Liver (tissue), 9 donors: ENCODE measurements around the gene DOCK2. TPM values are rescaled to one million over a fixed set of nuclear protein-coding genes. Genes with fewer than 3 reads are reported as not detected.

Source experiments
- DNase-seq: peaks from one replicate; pipeline ENCODE4 v3.0.0-alpha.2; 2017; ENCODE audit warnings: low spot score
- H3K27ac ChIP-seq, 2 donors: one replicate each; pipeline ENCODE4 v1.7.0; 2013; ENCODE audit warnings: inconsistent platforms in 2 of 2, low read length in 2 of 2, control low read depth in 1 of 2, low read depth in 1 of 2, mild to moderate bottlenecking in 1 of 2
- H3K27me3 ChIP-seq, 4 donors: one replicate each; pipeline versions ENCODE4 v1.6.1 to v1.7.0; 2013; ENCODE audit warnings: low read length in 3 of 4, inconsistent platforms in 1 of 4, mild to moderate bottlenecking in 1 of 4, moderate library complexity in 1 of 4; ENCODE audit not compliant: control insufficient read depth in 4 of 4, insufficient read depth in 4 of 4
- H3K36me3 ChIP-seq, 4 donors: one replicate each; pipeline versions ENCODE4 v1.6.1 to v1.7.0; 2013; ENCODE audit warnings: low read length in 3 of 4, mild to moderate bottlenecking in 3 of 4, low read depth in 1 of 4, moderate library complexity in 1 of 4; ENCODE audit not compliant: control insufficient read depth in 4 of 4, insufficient read depth in 3 of 4
- H3K4me1 ChIP-seq, 4 donors: one replicate each; pipeline versions ENCODE4 v1.6.1 to v1.7.0; 2013; ENCODE audit warnings: low read length in 3 of 4, mild to moderate bottlenecking in 3 of 4, moderate library complexity in 1 of 4; ENCODE audit not compliant: control insufficient read depth in 4 of 4, insufficient read depth in 4 of 4
- H3K4me3 ChIP-seq, 3 donors: one replicate each; pipeline versions ENCODE4 v1.6.1 to v1.7.0; 2013; ENCODE audit warnings: low read length in 3 of 3, control low read depth in 1 of 3, low read depth in 1 of 3, mild to moderate bottlenecking in 1 of 3
- H3K9ac ChIP-seq, 2 donors: one replicate each; pipeline ENCODE4 v1.7.0; 2013; ENCODE audit warnings: low read length in 2 of 2, mild to moderate bottlenecking in 2 of 2, moderate library complexity in 2 of 2, control low read depth in 1 of 2, low read depth in 1 of 2
- H3K9me3 ChIP-seq, 4 donors: one replicate each; pipeline versions ENCODE4 v1.6.1 to v1.7.0; 2013; ENCODE audit warnings: low read length in 3 of 4; ENCODE audit not compliant: control insufficient read depth in 4 of 4
- EGR1 ChIP-seq, 2 donors: IDR thresholded peaks; 2 replicates each; pipeline ENCODE4 v1.6.1; 2016 to 2018; ENCODE audit warnings: antibody characterized with exemption in 2 of 2, low read depth in 2 of 2
- FOXA1 ChIP-seq: IDR thresholded peaks from 2 replicates; pipeline ENCODE4 v1.6.1; 2016; ENCODE audit warnings: antibody characterized with exemption
- FOXA2 ChIP-seq: IDR thresholded peaks from 2 replicates; pipeline ENCODE4 v1.6.1; 2016; ENCODE audit warnings: antibody characterized with exemption
- GABPA ChIP-seq, 2 donors: IDR thresholded peaks in 1 of 2; conservative IDR thresholded peaks in 1 of 2; 2 replicates each; pipeline ENCODE4 v1.6.1; 2016; ENCODE audit warnings: antibody characterized with exemption in 2 of 2, mild to moderate bottlenecking in 1 of 2, moderate library complexity in 1 of 2
- HNF4A ChIP-seq, 2 donors: conservative IDR thresholded peaks; 2 replicates each; pipeline ENCODE4 v1.6.1; 2016; ENCODE audit warnings: antibody characterized with exemption in 2 of 2, mild to moderate bottlenecking in 2 of 2
- HNF4G ChIP-seq: IDR thresholded peaks from 2 replicates; pipeline ENCODE4 v1.6.1; 2016; ENCODE audit warnings: antibody characterized with exemption
- JUND ChIP-seq, 2 donors: IDR thresholded peaks; 2 replicates each; pipeline ENCODE4 v1.6.1; 2016; ENCODE audit warnings: antibody characterized with exemption in 2 of 2
- NR2F2 ChIP-seq: IDR thresholded peaks from 2 replicates; pipeline ENCODE4 v1.6.1; 2016; ENCODE audit warnings: antibody characterized with exemption
- RAD21 ChIP-seq, 2 donors: IDR thresholded peaks; 2 replicates each; pipeline ENCODE4 v1.6.1; 2016; ENCODE audit warnings: antibody characterized with exemption in 2 of 2, mild to moderate bottlenecking in 2 of 2
- RXRA ChIP-seq, 2 donors: IDR thresholded peaks; 2 replicates each; pipeline ENCODE4 v1.6.1; 2017 to 2018; ENCODE audit warnings: antibody characterized with exemption in 2 of 2, mild to moderate bottlenecking in 1 of 2
- SP1 ChIP-seq: IDR thresholded peaks from 2 replicates; pipeline ENCODE4 v1.6.1; 2018; ENCODE audit warnings: antibody characterized with exemption, mild to moderate bottlenecking
- TAF1 ChIP-seq: conservative IDR thresholded peaks from 2 replicates; pipeline ENCODE4 v1.6.1; 2016; ENCODE audit warnings: antibody characterized with exemption, mild to moderate bottlenecking
- YY1 ChIP-seq: IDR thresholded peaks from 2 replicates; pipeline ENCODE4 v1.6.1; 2016; ENCODE audit warnings: antibody characterized with exemption, mild to moderate bottlenecking
- WGBS: extraction: QIAGEN DNeasy Blood & Tissue Kit; methylation state at CpG from one replicate; pipeline ENCODE4 v1.1.7; 2013; 5-methylcytosine and 5-hydroxymethylcytosine counted together
- polyA plus RNA-seq, 2 donors: library from polyadenylated mRNA; stranded (reverse) in 1 of 2; unstranded in 1 of 2; fragments of 200-250 nt in 1 of 2; fragments of >200 nt in 1 of 2; fragmentation: Nextera tagmentation in 1 of 2; extraction: Ambion mirVana in 1 of 2; gene quantifications; one replicate each; pipeline versions ENCODE4 v1.2.1 to v1.2.3, GENCODE V29; 2013 to 2015
- total RNA-seq, 2 donors: library from RNA; depleted of rRNA; stranded (reverse); fragments of >200 nt; gene quantifications; one replicate each; pipeline ENCODE4 v1.2.3, GENCODE V29; 2014
- TF ChIP-seq, protein P1 (sequence below): IDR thresholded peaks from 2 replicates; pipeline ENCODE4 v1.6.1; 2016; ENCODE audit warnings: antibody characterized with exemption
- TF ChIP-seq, protein P2 (sequence below): IDR thresholded peaks from 2 replicates; pipeline ENCODE4 v1.6.1; 2016; ENCODE audit warnings: antibody characterized with exemption, mild to moderate bottlenecking
- TF ChIP-seq, protein P3 (sequence below): fragments of 150-350 bp; IDR thresholded peaks from 2 replicates; pipeline ENCODE4 v1.5.1; 2017; ENCODE audit warnings: improper control_type of control experiment, low read depth, low read length; ENCODE audit not compliant: missing input control
- TF ChIP-seq, protein P4 (sequence below): IDR thresholded peaks from 2 replicates; pipeline ENCODE4 v1.6.1; 2016; ENCODE audit warnings: antibody characterized with exemption
- TF ChIP-seq, protein P5 (sequence below): IDR thresholded peaks from 2 replicates; pipeline ENCODE4 v1.6.1; 2016; ENCODE audit warnings: antibody characterized with exemption
- donor health status: healthy.
- donor health status: healthy.
- donor health status: healthy.
- donor health status: healthy.
- donor health status: healthy.

The DOCK2 gene
- total and polyA plus RNA-seq, 4 donors: 2.3 to 26.6 (median 8.2) TPM

DNA sequence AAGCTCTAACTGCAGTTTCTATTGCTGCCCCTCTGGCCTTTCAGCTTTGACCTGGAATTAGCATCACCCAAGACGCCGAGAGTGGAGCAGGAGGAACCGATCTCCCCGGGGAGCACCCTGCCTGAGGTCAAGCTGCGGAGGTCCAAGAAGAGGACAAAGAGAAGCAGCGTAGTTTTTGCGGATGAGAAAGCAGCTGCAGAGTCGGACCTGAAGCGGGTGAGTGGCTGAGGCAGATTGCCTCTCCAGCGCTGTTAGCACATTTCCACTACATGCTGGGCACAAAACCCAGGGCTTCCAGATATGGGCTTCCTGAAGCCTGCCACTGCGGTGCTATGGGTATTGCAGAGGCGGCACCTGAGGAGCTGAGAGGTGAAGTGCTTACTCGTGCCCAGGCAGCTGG lies 441.9 kb downstream of the DOCK2 start:
- DNase-seq: no peak
- Histone ChIP-seq H3K4me3 (no peak overlapping the region), H3K36me3 (peaks cover 0 to 2% (median under 1%) of the 10 kb centered on the region in 4 donors), H3K4me1 (no peaks in the 10 kb centered on the region), H3K9ac (no peak overlapping the region), H3K27ac (no peak overlapping the region), H3K9me3 (no peaks in the 10 kb centered on the region), H3K27me3 (peaks cover 0 to 3% (median 0%) of the 10 kb centered on the region in 4 donors)
- 84% methylated on average over 13 of the region's 13 CpGs for WGBS
- TF ChIP-seq SP1: no peak
- TF ChIP-seq, protein P1, sequence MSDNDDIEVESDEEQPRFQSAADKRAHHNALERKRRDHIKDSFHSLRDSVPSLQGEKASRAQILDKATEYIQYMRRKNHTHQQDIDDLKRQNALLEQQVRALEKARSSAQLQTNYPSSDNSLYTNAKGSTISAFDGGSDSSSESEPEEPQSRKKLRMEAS: no peak
- no peak for TF ChIP-seq NR2F2
- no peak for TF ChIP-seq JUND (IDR thresholded peaks at IDR 0.05)
- TF ChIP-seq HNF4A (conservative IDR thresholded peaks at IDR 0.05): no peak
- TF ChIP-seq TAF1: no peak
- TF ChIP-seq HNF4G: no peak
- TF ChIP-seq, protein P2, sequence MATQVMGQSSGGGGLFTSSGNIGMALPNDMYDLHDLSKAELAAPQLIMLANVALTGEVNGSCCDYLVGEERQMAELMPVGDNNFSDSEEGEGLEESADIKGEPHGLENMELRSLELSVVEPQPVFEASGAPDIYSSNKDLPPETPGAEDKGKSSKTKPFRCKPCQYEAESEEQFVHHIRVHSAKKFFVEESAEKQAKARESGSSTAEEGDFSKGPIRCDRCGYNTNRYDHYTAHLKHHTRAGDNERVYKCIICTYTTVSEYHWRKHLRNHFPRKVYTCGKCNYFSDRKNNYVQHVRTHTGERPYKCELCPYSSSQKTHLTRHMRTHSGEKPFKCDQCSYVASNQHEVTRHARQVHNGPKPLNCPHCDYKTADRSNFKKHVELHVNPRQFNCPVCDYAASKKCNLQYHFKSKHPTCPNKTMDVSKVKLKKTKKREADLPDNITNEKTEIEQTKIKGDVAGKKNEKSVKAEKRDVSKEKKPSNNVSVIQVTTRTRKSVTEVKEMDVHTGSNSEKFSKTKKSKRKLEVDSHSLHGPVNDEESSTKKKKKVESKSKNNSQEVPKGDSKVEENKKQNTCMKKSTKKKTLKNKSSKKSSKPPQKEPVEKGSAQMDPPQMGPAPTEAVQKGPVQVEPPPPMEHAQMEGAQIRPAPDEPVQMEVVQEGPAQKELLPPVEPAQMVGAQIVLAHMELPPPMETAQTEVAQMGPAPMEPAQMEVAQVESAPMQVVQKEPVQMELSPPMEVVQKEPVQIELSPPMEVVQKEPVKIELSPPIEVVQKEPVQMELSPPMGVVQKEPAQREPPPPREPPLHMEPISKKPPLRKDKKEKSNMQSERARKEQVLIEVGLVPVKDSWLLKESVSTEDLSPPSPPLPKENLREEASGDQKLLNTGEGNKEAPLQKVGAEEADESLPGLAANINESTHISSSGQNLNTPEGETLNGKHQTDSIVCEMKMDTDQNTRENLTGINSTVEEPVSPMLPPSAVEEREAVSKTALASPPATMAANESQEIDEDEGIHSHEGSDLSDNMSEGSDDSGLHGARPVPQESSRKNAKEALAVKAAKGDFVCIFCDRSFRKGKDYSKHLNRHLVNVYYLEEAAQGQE: no peak
- no peak for TF ChIP-seq RAD21 (IDR thresholded peaks at IDR 0.05)
- TF ChIP-seq FOXA2: no peak

DNA sequence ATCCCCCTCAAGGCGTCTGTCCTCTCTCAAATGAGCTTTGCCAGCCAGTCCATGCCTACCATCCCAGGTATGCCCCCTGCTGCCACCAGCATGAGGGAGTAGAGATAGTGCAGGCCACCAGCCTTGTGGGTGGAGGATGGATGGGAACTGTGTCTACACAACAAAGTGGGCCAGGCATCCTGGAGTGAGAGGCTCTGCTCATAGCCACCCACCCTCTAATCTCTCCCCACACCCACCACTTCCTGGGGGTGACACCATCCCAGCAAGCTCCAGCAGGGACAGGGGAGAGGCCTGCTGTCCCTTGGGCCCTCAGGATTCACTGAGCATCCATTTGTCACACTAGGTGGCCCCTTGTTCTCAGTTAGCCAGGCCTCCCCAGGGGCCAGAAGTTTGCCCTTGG lies 443.1 kb downstream of the DOCK2 start:
- H3K9ac ChIP-seq: no peak overlapping the region
- H3K27me3 ChIP-seq: peaks cover 0 to 3% (median 0%) of the 10 kb centered on the region in 4 donors
- WGBS: 96% methylated on average over 1 of the region's 1 CpG
- no peaks in the 10 kb centered on the region for H3K4me1 ChIP-seq
- peaks cover 0 to 2% (median under 1%) of the 10 kb centered on the region in 4 donors for H3K36me3 ChIP-seq
- H3K9me3 ChIP-seq: no peaks in the 10 kb centered on the region
- H3K4me3 ChIP-seq: no peak overlapping the region
- no peak overlapping the region for H3K27ac ChIP-seq
- no peak for DNase-seq
- no peak for TF ChIP-seq SP1
- TF ChIP-seq TAF1: no peak
- no peak for TF ChIP-seq EGR1 (IDR thresholded peaks at IDR 0.05; ENCODE audit: low read depth in 2 of 2)
- TF ChIP-seq RXRA (IDR thresholded peaks at IDR 0.05): no peak
- no peak for TF ChIP-seq GABPA (IDR thresholded peaks at IDR 0.05 in 1 of 2, conservative IDR thresholded peaks at IDR 0.05 in 1 of 2)
- TF ChIP-seq JUND (IDR thresholded peaks at IDR 0.05): no peak
- no peak for TF ChIP-seq RAD21 (IDR thresholded peaks at IDR 0.05)
- TF ChIP-seq FOXA1: no peak
- TF ChIP-seq, protein P3, sequence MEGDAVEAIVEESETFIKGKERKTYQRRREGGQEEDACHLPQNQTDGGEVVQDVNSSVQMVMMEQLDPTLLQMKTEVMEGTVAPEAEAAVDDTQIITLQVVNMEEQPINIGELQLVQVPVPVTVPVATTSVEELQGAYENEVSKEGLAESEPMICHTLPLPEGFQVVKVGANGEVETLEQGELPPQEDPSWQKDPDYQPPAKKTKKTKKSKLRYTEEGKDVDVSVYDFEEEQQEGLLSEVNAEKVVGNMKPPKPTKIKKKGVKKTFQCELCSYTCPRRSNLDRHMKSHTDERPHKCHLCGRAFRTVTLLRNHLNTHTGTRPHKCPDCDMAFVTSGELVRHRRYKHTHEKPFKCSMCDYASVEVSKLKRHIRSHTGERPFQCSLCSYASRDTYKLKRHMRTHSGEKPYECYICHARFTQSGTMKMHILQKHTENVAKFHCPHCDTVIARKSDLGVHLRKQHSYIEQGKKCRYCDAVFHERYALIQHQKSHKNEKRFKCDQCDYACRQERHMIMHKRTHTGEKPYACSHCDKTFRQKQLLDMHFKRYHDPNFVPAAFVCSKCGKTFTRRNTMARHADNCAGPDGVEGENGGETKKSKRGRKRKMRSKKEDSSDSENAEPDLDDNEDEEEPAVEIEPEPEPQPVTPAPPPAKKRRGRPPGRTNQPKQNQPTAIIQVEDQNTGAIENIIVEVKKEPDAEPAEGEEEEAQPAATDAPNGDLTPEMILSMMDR: no peak
- TF ChIP-seq HNF4A (conservative IDR thresholded peaks at IDR 0.05): no peak
- TF ChIP-seq HNF4G: no peak
- TF ChIP-seq, protein P4, sequence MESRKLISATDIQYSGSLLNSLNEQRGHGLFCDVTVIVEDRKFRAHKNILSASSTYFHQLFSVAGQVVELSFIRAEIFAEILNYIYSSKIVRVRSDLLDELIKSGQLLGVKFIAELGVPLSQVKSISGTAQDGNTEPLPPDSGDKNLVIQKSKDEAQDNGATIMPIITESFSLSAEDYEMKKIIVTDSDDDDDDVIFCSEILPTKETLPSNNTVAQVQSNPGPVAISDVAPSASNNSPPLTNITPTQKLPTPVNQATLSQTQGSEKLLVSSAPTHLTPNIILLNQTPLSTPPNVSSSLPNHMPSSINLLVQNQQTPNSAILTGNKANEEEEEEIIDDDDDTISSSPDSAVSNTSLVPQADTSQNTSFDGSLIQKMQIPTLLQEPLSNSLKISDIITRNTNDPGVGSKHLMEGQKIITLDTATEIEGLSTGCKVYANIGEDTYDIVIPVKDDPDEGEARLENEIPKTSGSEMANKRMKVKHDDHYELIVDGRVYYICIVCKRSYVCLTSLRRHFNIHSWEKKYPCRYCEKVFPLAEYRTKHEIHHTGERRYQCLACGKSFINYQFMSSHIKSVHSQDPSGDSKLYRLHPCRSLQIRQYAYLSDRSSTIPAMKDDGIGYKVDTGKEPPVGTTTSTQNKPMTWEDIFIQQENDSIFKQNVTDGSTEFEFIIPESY: no peak
- TF ChIP-seq, protein P2: no peak
- TF ChIP-seq, protein P1: no peak
- TF ChIP-seq, protein P5, sequence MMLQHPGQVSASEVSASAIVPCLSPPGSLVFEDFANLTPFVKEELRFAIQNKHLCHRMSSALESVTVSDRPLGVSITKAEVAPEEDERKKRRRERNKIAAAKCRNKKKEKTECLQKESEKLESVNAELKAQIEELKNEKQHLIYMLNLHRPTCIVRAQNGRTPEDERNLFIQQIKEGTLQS: no peak
- TF ChIP-seq FOXA2: no peak
- TF ChIP-seq YY1: no peak
